ENCODE data around the gene MS4A4E. TPM values are rescaled to one million over a fixed set of nuclear protein-coding genes. Genes with fewer than 3 reads are reported as not detected.

The MS4A4E gene
- total RNA-seq, 4 donors from 2014 or later: 2.2 to 7.1 (median 4.4) TPM

DNA sequence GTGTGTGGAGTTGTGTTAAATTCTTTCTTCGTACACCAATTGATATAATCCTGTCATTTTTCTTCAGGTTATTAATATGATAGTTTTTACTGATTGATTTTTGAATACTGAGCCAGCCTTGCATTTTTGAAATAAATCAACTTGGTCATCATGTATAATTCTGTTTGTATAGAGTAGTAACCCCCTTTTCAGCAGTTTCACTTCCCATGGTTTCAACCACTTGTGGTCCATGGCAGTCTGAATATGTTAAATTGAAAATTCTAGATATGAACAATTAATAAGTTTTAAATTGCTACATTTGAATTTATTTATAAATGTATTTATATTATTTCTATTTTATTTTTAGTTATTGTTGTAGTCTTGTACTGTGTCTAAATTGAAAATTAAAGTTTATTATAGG is 92.7 kb downstream of the MS4A4E start:
- ATAC-seq (ENCODE audit: low FRiP score) (no peak), DNase-seq (ENCODE audit: low spot score) (no peak)
- TF ChIP-seq, protein P1, sequence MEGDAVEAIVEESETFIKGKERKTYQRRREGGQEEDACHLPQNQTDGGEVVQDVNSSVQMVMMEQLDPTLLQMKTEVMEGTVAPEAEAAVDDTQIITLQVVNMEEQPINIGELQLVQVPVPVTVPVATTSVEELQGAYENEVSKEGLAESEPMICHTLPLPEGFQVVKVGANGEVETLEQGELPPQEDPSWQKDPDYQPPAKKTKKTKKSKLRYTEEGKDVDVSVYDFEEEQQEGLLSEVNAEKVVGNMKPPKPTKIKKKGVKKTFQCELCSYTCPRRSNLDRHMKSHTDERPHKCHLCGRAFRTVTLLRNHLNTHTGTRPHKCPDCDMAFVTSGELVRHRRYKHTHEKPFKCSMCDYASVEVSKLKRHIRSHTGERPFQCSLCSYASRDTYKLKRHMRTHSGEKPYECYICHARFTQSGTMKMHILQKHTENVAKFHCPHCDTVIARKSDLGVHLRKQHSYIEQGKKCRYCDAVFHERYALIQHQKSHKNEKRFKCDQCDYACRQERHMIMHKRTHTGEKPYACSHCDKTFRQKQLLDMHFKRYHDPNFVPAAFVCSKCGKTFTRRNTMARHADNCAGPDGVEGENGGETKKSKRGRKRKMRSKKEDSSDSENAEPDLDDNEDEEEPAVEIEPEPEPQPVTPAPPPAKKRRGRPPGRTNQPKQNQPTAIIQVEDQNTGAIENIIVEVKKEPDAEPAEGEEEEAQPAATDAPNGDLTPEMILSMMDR (IDR thresholded peaks at IDR 0.05): no peak

Small RNAs within 50 kb of the gene (small RNA-seq; reads per million reads assigned to genes)
- 0.77 reads per million for gene MIR6503

Other genes starting within 250 kb of the MS4A4E start
- gene OOSP4B, start 226.0 kb downstream of the MS4A4E start, total RNA-seq: not detected
- not detected for gene OOSP2, start 202.7 kb downstream of the MS4A4E start, total RNA-seq
- gene MS4A3, start 186.5 kb downstream of the MS4A4E start, total RNA-seq: not detected
- 1 to 10 TPM in 3 of 4 donors, under 1 TPM in 1; 0.31 to 2.5 (median 1.3) TPM for gene MS4A2, start 154.5 kb downstream of the MS4A4E start, total RNA-seq
- gene MS4A6A, start 60.1 kb downstream of the MS4A4E start, total RNA-seq: 100 to 1,000 TPM; 167 to 239 (median 219) TPM
- gene MS4A4A, start 37.5 kb upstream of the MS4A4E start, total RNA-seq: 100 to 1,000 TPM in 2 of 4 donors, 10 to 100 TPM in 2; 61.3 to 131 (median 103) TPM
- gene MS4A6E, start 84.1 kb upstream of the MS4A4E start, total RNA-seq: 10 to 100 TPM in 1 of 4 donors, 1 to 10 TPM in 1, not detected in 2; 3.8 to 10.4 TPM
- 100 to 1,000 TPM in 2 of 4 donors, 10 to 100 TPM in 2; 88.0 to 222 (median 103) TPM for gene MS4A7, start 135.4 kb upstream of the MS4A4E start, total RNA-seq
- 1 to 10 TPM; 1.4 to 9.9 (median 4.7) TPM for gene MS4A14, start 153.3 kb upstream of the MS4A4E start, total RNA-seq
- not detected for gene MS4A5, start 186.4 kb upstream of the MS4A4E start, total RNA-seq
- 1 to 10 TPM in 3 of 4 donors, under 1 TPM in 1; 0.96 to 4.5 (median 2.3) TPM for gene MS4A1, start 212.7 kb upstream of the MS4A4E start, total RNA-seq
- gene MS4A12, start 249.6 kb upstream of the MS4A4E start, total RNA-seq: not detected